ENCODE results near the gene JUN. TPM values are rescaled to one million over a fixed set of nuclear protein-coding genes. Genes with fewer than 3 reads are reported as not detected.

Gene JUN
- total RNA-seq, 4 donors from 2014 or later, result 137 to 458 (median 151) TPM

- H3K4me3 ChIP-seq, result peak overlapping the region; percentile 88
- no peaks in the 10 kb centered on the region for H3K27me3 ChIP-seq
These were observed 3.4 kb downstream of the JUN start for GRCh38 chr1:58780411-58780810.

GRCh38 chr1:58779801-58780382, 4.0 kb downstream of the JUN start:
- DNase-seq (ENCODE audit: low spot score in 2 of 2), result peak in 1 of 2 donors; percentile 76
- TF ChIP-seq POLR2A (IDR thresholded peaks at IDR 0.05) (no peak), POLR2AphosphoS5 (IDR thresholded peaks at IDR 0.05) (peak in 1 of 3 donors; percentile 80)
- peak overlapping the region; percentile 88 for H3K4me3 ChIP-seq
- H3K27ac ChIP-seq, result peak overlapping the region; percentile 13
- H3K36me3 ChIP-seq, result peaks cover 7% of the 10 kb centered on the region
- H3K27me3 ChIP-seq, result no peaks in the 10 kb centered on the region
- 19% methylated on average over 4 of the region's 4 CpGs for WGBS
- H3K9me3 ChIP-seq, result no peaks in the 10 kb centered on the region
- peaks cover 26% of the 10 kb centered on the region for H3K4me1 ChIP-seq

More at GRCh38 chr1:58780411-58780810, 3.4 kb downstream of the JUN start:
- H3K27ac ChIP-seq, result no peak overlapping the region
- DNase-seq (ENCODE audit: low spot score in 2 of 2), result no peak
- H3K9me3 ChIP-seq, result no peaks in the 10 kb centered on the region
- TF ChIP-seq CTCF (IDR thresholded peaks at IDR 0.05) (no peak), POLR2AphosphoS5 (IDR thresholded peaks at IDR 0.05) (no peak), POLR2A (IDR thresholded peaks at IDR 0.05) (no peak), EP300 (IDR thresholded peaks at IDR 0.05) (no peak)
- H3K36me3 ChIP-seq, result peaks cover 7% of the 10 kb centered on the region
- peaks cover 29% of the 10 kb centered on the region for H3K4me1 ChIP-seq

- Histone ChIP-seq H3K4me1 (peaks cover 26% of the 10 kb centered on the region), H3K9me3 (no peaks in the 10 kb centered on the region), H3K27ac (no peak overlapping the region), H3K4me3 (no peak overlapping the region), H3K36me3 (peaks cover 7% of the 10 kb centered on the region), H3K27me3 (no peaks in the 10 kb centered on the region)
- 42% methylated on average over 2 of the region's 2 CpGs for WGBS
- no peak for DNase-seq (ENCODE audit: low spot score in 2 of 2)
- TF ChIP-seq POLR2AphosphoS5 (IDR thresholded peaks at IDR 0.05), result no peak
- TF ChIP-seq EP300 (IDR thresholded peaks at IDR 0.05), result no peak
- no peak for TF ChIP-seq CTCF (IDR thresholded peaks at IDR 0.05)
- TF ChIP-seq POLR2A (IDR thresholded peaks at IDR 0.05), result no peak
These were observed 4.6 kb downstream of the JUN start for GRCh38 chr1:58779059-58779754.

- Histone ChIP-seq H3K4me1 (peaks cover 33% of the 10 kb centered on the region), H3K27ac (no peak overlapping the region), H3K9me3 (no peaks in the 10 kb centered on the region), H3K4me3 (no peak overlapping the region), H3K27me3 (no peaks in the 10 kb centered on the region), H3K36me3 (peaks cover 7% of the 10 kb centered on the region)
- DNase-seq (ENCODE audit: low spot score in 2 of 2), result no peak
- no peak for TF ChIP-seq POLR2A (IDR thresholded peaks at IDR 0.05)
- no peak for TF ChIP-seq POLR2AphosphoS5 (IDR thresholded peaks at IDR 0.05)
- TF ChIP-seq CTCF (IDR thresholded peaks at IDR 0.05), result no peak
- no peak for TF ChIP-seq EP300 (IDR thresholded peaks at IDR 0.05)
- 87% methylated on average over 3 of the region's 3 CpGs for WGBS
These were observed 5.4 kb downstream of the JUN start for GRCh38 chr1:58778385-58779000.

- WGBS, result 80% methylated on average over 1 of the region's 1 CpG
- DNase-seq (ENCODE audit: low spot score in 2 of 2), result no peak
These were observed 9.8 kb downstream of the JUN start for GRCh38 chr1:58774027-58774426.

GRCh38 chr1:58773406-58773840, 10.4 kb downstream of the JUN start:
- Histone ChIP-seq H3K9me3 (no peaks in the 10 kb centered on the region), H3K36me3 (no peaks in the 10 kb centered on the region), H3K4me3 (no peak overlapping the region), H3K27ac (peak overlapping the region; percentile 22), H3K4me1 (peaks cover 29% of the 10 kb centered on the region), H3K27me3 (no peaks in the 10 kb centered on the region)
- no peak for DNase-seq (ENCODE audit: low spot score in 2 of 2)
- WGBS, result 5% methylated on average over 3 of the region's 3 CpGs
- TF ChIP-seq EP300 (IDR thresholded peaks at IDR 0.05) (no peak), POLR2AphosphoS5 (IDR thresholded peaks at IDR 0.05) (no peak), POLR2A (IDR thresholded peaks at IDR 0.05) (no peak), CTCF (IDR thresholded peaks at IDR 0.05) (no peak)

More at GRCh38 chr1:58774027-58774426, 9.8 kb downstream of the JUN start:
- H3K9me3 ChIP-seq, result no peaks in the 10 kb centered on the region
- H3K27me3 ChIP-seq, result no peaks in the 10 kb centered on the region
- H3K27ac ChIP-seq, result no peak overlapping the region
- peaks cover 25% of the 10 kb centered on the region for H3K4me1 ChIP-seq
- no peaks in the 10 kb centered on the region for H3K36me3 ChIP-seq
- H3K4me3 ChIP-seq, result no peak overlapping the region
- TF ChIP-seq POLR2A (IDR thresholded peaks at IDR 0.05) (no peak), EP300 (IDR thresholded peaks at IDR 0.05) (no peak), POLR2AphosphoS5 (IDR thresholded peaks at IDR 0.05) (no peak)
